H1 (cell line): ENCODE measurements around the gene NADK2. TPM values are rescaled to one million over a fixed set of nuclear protein-coding genes. Genes with fewer than 3 reads are reported as not detected.

Experiments used
- CTCF ChIA-PET: fragments of 300-600 bp; sonication (Branson Sonifier 250); formaldehyde crosslinking; loops from one replicate; lab custom pipeline; 2021; ENCODE audit not compliant: partially characterized antibody; lab: Charles Lee
- POLR2A ChIA-PET: fragments of 300-600 bp; sonication (Branson Sonifier 250); formaldehyde crosslinking; loops from one replicate; lab custom pipeline; 2021; ENCODE audit warnings: inconsistent platforms; ENCODE audit not compliant: partially characterized antibody; lab: Charles Lee
- DNase-seq, 2 experiments: peaks; one replicate each; pipeline versions ENCODE4 v3.0.0 to v3.0.0-alpha.2; 2010 to 2022; ENCODE audit warnings: low spot score in 2 of 2, low read depth in 1 of 2, mixed read lengths in 1 of 2
- FAIRE-seq: peaks from 2 replicates; lab custom pipeline; 2011; peaks lifted over from hg19 to GRCh38; lab: Jason Lieb, UNC
- H2AFZ ChIP-seq: 2 replicates; pipeline ENCODE4 v1.8.1; 2012; ENCODE audit warnings: low read length, inconsistent platforms
- H2AK5ac ChIP-seq: 2 replicates; pipeline ENCODE4 v1.6.1; 2013; ENCODE audit warnings: low read depth, low read length
- H2BK120ac ChIP-seq: replicated peaks from 2 replicates; pipeline ENCODE3; 2013; ENCODE audit warnings: low read depth, low read length, inconsistent platforms
- H2BK12ac ChIP-seq: 2 replicates; pipeline ENCODE4 v1.6.1; 2013; ENCODE audit warnings: low read depth, low read length
- H2BK15ac ChIP-seq: 2 replicates; pipeline ENCODE4 v1.6.1; 2013; ENCODE audit warnings: low read length
- H2BK20ac ChIP-seq: 2 replicates; pipeline ENCODE4 v1.6.1; 2013; ENCODE audit warnings: low read length
- H2BK5ac ChIP-seq: 2 replicates; pipeline ENCODE4 v1.6.1; 2013; ENCODE audit warnings: low read depth, low read length
- H3K14ac ChIP-seq: 2 replicates; pipeline ENCODE4 v1.6.1; 2013; ENCODE audit warnings: inconsistent platforms; ENCODE audit not compliant: insufficient read length
- H3K18ac ChIP-seq: 2 replicates; pipeline ENCODE4 v1.6.1; 2013; ENCODE audit warnings: low read length; ENCODE audit errors: extremely low read depth
- H3K23ac ChIP-seq: 2 replicates; pipeline ENCODE4 v1.6.1; 2013; ENCODE audit warnings: inconsistent platforms; ENCODE audit not compliant: insufficient read length
- H3K23me2 ChIP-seq: 2 replicates; pipeline ENCODE4 v1.6.1; 2013; ENCODE audit warnings: low read depth, low read length
- H3K27ac ChIP-seq: 2 replicates; pipeline ENCODE4 v1.6.1; 2011; ENCODE audit warnings: low read depth, low read length, inconsistent platforms
- H3K27me3 ChIP-seq, 4 experiments: replicated peaks in 1 of 4; 1 replicate in 1 of 4; 2 replicates in 3 of 4; pipeline versions ENCODE4 v1.6.1 to v1.8.1; 2011 to 2013; ENCODE audit warnings: low read length in 3 of 4, mild to moderate bottlenecking in 3 of 4, inconsistent platforms in 2 of 4, mixed read lengths in 2 of 4, moderate library complexity in 1 of 4; ENCODE audit not compliant: control insufficient read depth in 3 of 4, insufficient read depth in 3 of 4; ENCODE audit errors: extremely low read depth in 1 of 4
- H3K36me3 ChIP-seq, 4 experiments: 2 replicates each; pipeline versions ENCODE4 v1.6.1 to v1.8.1; 2011 to 2013; ENCODE audit warnings: mild to moderate bottlenecking in 4 of 4, low read length in 3 of 4, moderate library complexity in 2 of 4, control low read depth in 1 of 4, inconsistent platforms in 1 of 4; ENCODE audit not compliant: insufficient read depth in 4 of 4, control insufficient read depth in 2 of 4
- H3K4ac ChIP-seq: replicated peaks from 2 replicates; pipeline ENCODE3; 2013; ENCODE audit warnings: low read length, low read depth, mixed read lengths, inconsistent platforms; ENCODE audit not compliant: insufficient read length
- H3K4me1 ChIP-seq, 4 experiments: replicated peaks in 1 of 4; 1 replicate in 1 of 4; 2 replicates in 3 of 4; pipeline versions ENCODE4 v1.6.1 to v1.8.1; 2011 to 2013; ENCODE audit warnings: low read length in 3 of 4, inconsistent platforms in 2 of 4, mixed read lengths in 1 of 4; ENCODE audit not compliant: insufficient read depth in 4 of 4, control insufficient read depth in 3 of 4
- H3K4me2 ChIP-seq, 2 experiments: 2 replicates each; pipeline versions ENCODE4 v1.6.1 to v1.8.1; 2011 to 2013; ENCODE audit warnings: low read depth in 2 of 2, low read length in 2 of 2, control low read depth in 1 of 2, inconsistent platforms in 1 of 2, mild to moderate bottlenecking in 1 of 2; ENCODE audit not compliant: insufficient read depth in 1 of 2
- H3K4me3 ChIP-seq, 4 experiments: fragments of 200-600, 300-600 bp in 1 of 4; sonication (generic), shearing (Covaris generic), sonication (Bioruptor Twin) in 1 of 4; 2 replicates each; pipeline versions ENCODE4 v1.5.1 to v1.8.1; 2011 to 2016; ENCODE audit warnings: low read length in 4 of 4, low read depth in 3 of 4, control low read depth in 2 of 4, inconsistent platforms in 2 of 4, mild to moderate bottlenecking in 2 of 4, mixed read lengths in 1 of 4, moderate library complexity in 1 of 4; ENCODE audit not compliant: insufficient read depth in 2 of 4; ENCODE audit errors: extremely low read depth in 1 of 4
- H3K56ac ChIP-seq: replicated peaks from 2 replicates; pipeline ENCODE3; 2013; ENCODE audit warnings: low read depth, mild to moderate bottlenecking, mixed read lengths, low read length, inconsistent platforms; ENCODE audit not compliant: insufficient read length
- H3K79me1 ChIP-seq: 2 replicates; pipeline ENCODE4 v1.6.1; 2013; ENCODE audit warnings: low read depth, low read length, control low read depth
- H3K79me2 ChIP-seq, 2 experiments: 2 replicates each; pipeline versions ENCODE4 v1.6.1 to v1.8.1; 2012 to 2013; ENCODE audit warnings: low read length in 2 of 2, mild to moderate bottlenecking in 2 of 2, inconsistent platforms in 1 of 2; ENCODE audit not compliant: insufficient read depth in 2 of 2, control insufficient read depth in 1 of 2
- H3K9ac ChIP-seq, 4 experiments: replicated peaks in 1 of 4; 1 replicate in 1 of 4; 2 replicates in 3 of 4; pipeline versions ENCODE4 v1.6.1 to v1.8.1; 2011 to 2013; ENCODE audit warnings: low read depth in 3 of 4, low read length in 3 of 4, control low read depth in 2 of 4, mild to moderate bottlenecking in 2 of 4, moderate library complexity in 2 of 4, inconsistent platforms in 1 of 4; ENCODE audit errors: extremely low read depth in 1 of 4
- H3K9me3 ChIP-seq, 2 experiments: 2 replicates each; pipeline versions ENCODE4 v1.6.1 to v1.8.1; 2012 to 2013; ENCODE audit warnings: mild to moderate bottlenecking in 2 of 2, moderate library complexity in 2 of 2, control low read depth in 1 of 2, inconsistent platforms in 1 of 2, low read depth in 1 of 2, low read length in 1 of 2, mixed read lengths in 1 of 2; ENCODE audit not compliant: insufficient read depth in 2 of 2
- H4K20me1 ChIP-seq, 2 experiments: replicated peaks in 1 of 2; 2 replicates each; pipeline versions ENCODE3 to v1.8.1; 2011 to 2013; ENCODE audit warnings: inconsistent platforms in 2 of 2, low read length in 2 of 2, mild to moderate bottlenecking in 1 of 2; ENCODE audit not compliant: insufficient read depth in 2 of 2, control insufficient read depth in 1 of 2
- H4K5ac ChIP-seq: 2 replicates; pipeline ENCODE4 v1.6.1; 2013; ENCODE audit warnings: low read length, low read depth, mixed read lengths, inconsistent platforms; ENCODE audit not compliant: insufficient read length
- H4K8ac ChIP-seq: 2 replicates; pipeline ENCODE4 v1.8.0; 2013; ENCODE audit warnings: mild to moderate bottlenecking, moderate library complexity, low read length, inconsistent platforms; ENCODE audit not compliant: insufficient read depth; ENCODE audit errors: extremely low read depth
- H4K91ac ChIP-seq: replicated peaks from 2 replicates; pipeline ENCODE3; 2013; ENCODE audit warnings: low read length, mixed read lengths, inconsistent platforms; ENCODE audit not compliant: insufficient read length
- ASH2L ChIP-seq: fragments of 200-600, 300-600 bp; sonication (generic); IDR thresholded peaks from one replicate; pipeline ENCODE4 v1.7.1; 2017; ENCODE audit warnings: low read length
- CBX5 ChIP-seq: fragments of 300-800, 300-1000 bp; sonication (generic); IDR thresholded peaks from 2 replicates; pipeline ENCODE4 v1.7.1; 2016; ENCODE audit warnings: antibody characterized with exemption, low read length, low read depth
- EGR1 ChIP-seq: IDR thresholded peaks from 2 replicates; pipeline ENCODE4 v1.6.1; 2011; ENCODE audit warnings: low read depth, low read length, borderline replicate concordance
- EZH2 ChIP-seq: fragments of 200-600 bp; sonication (generic); IDR thresholded peaks from 2 replicates; pipeline ENCODE4 v1.7.1; 2012; ENCODE audit warnings: low read depth, mild to moderate bottlenecking, moderate library complexity, low read length, inconsistent platforms; ENCODE audit not compliant: severe bottlenecking
- HDAC2 ChIP-seq, 2 experiments: fragments of 300-600 bp in 1 of 2; sonication (generic) in 1 of 2; IDR thresholded peaks; 2 replicates each; pipeline ENCODE4 v1.6.1; 2011 to 2012; ENCODE audit warnings: low read depth in 2 of 2, low read length in 2 of 2, mild to moderate bottlenecking in 2 of 2, moderate library complexity in 2 of 2, borderline replicate concordance in 1 of 2, inconsistent platforms in 1 of 2
- JUN ChIP-seq: IDR thresholded peaks from 2 replicates; pipeline ENCODE4 v1.6.1; 2011; ENCODE audit warnings: low read depth, mild to moderate bottlenecking, improper control_type of control experiment, low read length
- SIRT6 ChIP-seq: IDR thresholded peaks from one replicate; pipeline ENCODE4 v1.7.1; 2012; ENCODE audit warnings: low read length, inconsistent platforms
- SP4 ChIP-seq: IDR thresholded peaks from 2 replicates; pipeline ENCODE4 v1.6.1; 2012; ENCODE audit warnings: low read length, inconsistent platforms
- WGBS, 2 experiments: shearing (Covaris generic) in 1 of 2; methylation state at CpG; one replicate each; pipeline versions ENCODE4 v1.1.6 to v1.1.7; 2013 to 2015; ENCODE audit warnings: low lambda C conversion rate in 2 of 2, mixed read lengths in 2 of 2, inconsistent platforms in 1 of 2, low coverage in 1 of 2, missing lambda C conversion rate in 1 of 2; ENCODE audit not compliant: insufficient replicate concordance in 2 of 2, insufficient coverage in 1 of 2, insufficient read length in 1 of 2; ENCODE audit errors: extremely low coverage in 1 of 2, missing lambda C conversion rate in 1 of 2; 5-methylcytosine and 5-hydroxymethylcytosine counted together
- polyA plus RNA-seq, 7 experiments: library from polyadenylated mRNA; depleted of rRNA in 3 of 7; stranded (reverse) in 5 of 7; unstranded in 2 of 7; fragments of >200 nt in 5 of 7; fragments of 200-250 nt in 2 of 7; gene quantifications; 1 replicate in 5 of 7; 2 replicates in 1 of 7; 4 replicates in 1 of 7; pipeline versions ENCODE4 v1.2.1 to v1.2.3, GENCODE V29; 2011 to 2013; ENCODE audit warnings: missing spikeins in 2 of 7, mixed read lengths in 2 of 7
- total RNA-seq: library from RNA; stranded (reverse); fragmentation: NEBNext Ultra II Directional; extraction: Animal tissue kit (Norgen Biotek cat#: 25700); gene quantifications from 2 replicates; pipeline ENCODE4 v1.2.1, GENCODE V29; 2021
- TF ChIP-seq, protein P1 (sequence below): IDR thresholded peaks from 2 replicates; pipeline ENCODE4 v1.6.1; 2012; ENCODE audit warnings: inconsistent platforms
- TF ChIP-seq, protein P2 (sequence below): IDR thresholded peaks from 2 replicates; pipeline ENCODE4 v1.6.1; 2011; ENCODE audit warnings: low read length, improper control_type of control experiment

The NADK2 gene
- total and polyA plus RNA-seq, 2 of the 8 experiments (the other 6 are each of a cell fraction or from before 2014, with no cell fraction given) = 3.4 to 16.1 TPM

DNA sequence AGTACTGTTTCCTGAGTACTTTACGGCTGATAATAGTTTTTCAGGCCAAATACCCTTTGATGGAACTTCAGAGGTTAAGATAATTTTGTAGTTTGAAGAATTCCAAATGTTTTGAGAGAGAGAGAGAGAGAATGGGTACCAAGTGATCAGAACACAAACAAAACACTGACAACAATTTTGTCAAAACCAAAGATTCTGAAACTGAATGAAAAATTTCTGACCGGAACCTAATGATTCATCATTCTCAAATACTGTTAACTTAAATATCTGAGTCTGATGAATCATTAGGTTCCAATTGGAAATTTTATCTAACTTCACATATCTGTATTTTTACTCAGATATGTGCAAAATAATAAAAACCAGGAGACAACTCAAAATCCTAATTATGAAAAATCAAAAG is 94.0 kb downstream of the NADK2 start:
- Histone ChIP-seq H2BK5ac (no peak overlapping the region), H3K4me3 (no peak overlapping the region), H2BK120ac (no peak overlapping the region), H2AK5ac (no peak overlapping the region), H3K36me3 (no peaks in the 10 kb centered on the region), H3K79me2 (peaks cover 0 to 6% of the 10 kb centered on the region in 2 experiments; a peak in 2 of 4 replicates), H3K23ac (no peak overlapping the region), H4K8ac (no peak overlapping the region), H2BK12ac (no peak overlapping the region), H4K20me1 (no peaks in the 10 kb centered on the region), H4K91ac (no peak overlapping the region), H2BK15ac (no peak overlapping the region), H3K23me2 (peaks cover 12% of the 10 kb centered on the region; the same call in 1 of the 2 replicates), H3K9ac (no peak overlapping the region), H3K4me2 (no peak overlapping the region), H2BK20ac (no peak overlapping the region), H3K4me1 (0 out of 7 replicates have a peak, but pooled peaks cover 0 to 1% (median under 1%) of the 10 kb centered on the region in 4 experiments), H3K4ac (no peak overlapping the region), H3K14ac (no peak overlapping the region), H3K79me1 (no peaks in the 10 kb centered on the region), H3K27me3 (no peaks in the 10 kb centered on the region), H3K56ac (no peak overlapping the region), H3K9me3 (no peaks in the 10 kb centered on the region), H4K5ac (no peak overlapping the region), H2AFZ (no peak overlapping the region), H3K18ac (no peak overlapping the region), H3K27ac (no peak overlapping the region)
- WGBS, 2 experiments = 73% methylated on average over 2 of the region's 2 CpGs; no CpG with 5 or more reads in 1 of the 2 experiments
- DNase-seq = no peak
- FAIRE-seq = no peak
- CTCF ChIA-PET = no interaction called here
- POLR2A ChIA-PET = no interaction called here
- TF ChIP-seq HDAC2 (IDR thresholded peaks at IDR 0.05; ENCODE audit: borderline replicate concordance in 1 of 2, low read depth in 2 of 2, low read length in 2 of 2) (no peak), EZH2 (no peak), JUN (no peak), SIRT6 (no peak), ASH2L (no peak), CBX5 (no peak), EGR1 (no peak), SP4 (no peak)
- TF ChIP-seq, protein P1, sequence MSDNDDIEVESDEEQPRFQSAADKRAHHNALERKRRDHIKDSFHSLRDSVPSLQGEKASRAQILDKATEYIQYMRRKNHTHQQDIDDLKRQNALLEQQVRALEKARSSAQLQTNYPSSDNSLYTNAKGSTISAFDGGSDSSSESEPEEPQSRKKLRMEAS = no peak
- TF ChIP-seq, protein P2, sequence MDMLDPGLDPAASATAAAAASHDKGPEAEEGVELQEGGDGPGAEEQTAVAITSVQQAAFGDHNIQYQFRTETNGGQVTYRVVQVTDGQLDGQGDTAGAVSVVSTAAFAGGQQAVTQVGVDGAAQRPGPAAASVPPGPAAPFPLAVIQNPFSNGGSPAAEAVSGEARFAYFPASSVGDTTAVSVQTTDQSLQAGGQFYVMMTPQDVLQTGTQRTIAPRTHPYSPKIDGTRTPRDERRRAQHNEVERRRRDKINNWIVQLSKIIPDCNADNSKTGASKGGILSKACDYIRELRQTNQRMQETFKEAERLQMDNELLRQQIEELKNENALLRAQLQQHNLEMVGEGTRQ = no peak
